K562 (cell line): ENCODE data around the gene INO80. TPM values are rescaled to one million over a fixed set of nuclear protein-coding genes. Genes with fewer than 3 reads are reported as not detected.

ENCODE experiments used
- ASH1L ChIP-seq: fragments of 450-650 bp; IDR thresholded peaks from 2 replicates; pipeline ENCODE4 v1.6.1; 2018; ENCODE audit warnings: borderline replicate concordance, mild to moderate bottlenecking, low read depth; ENCODE audit not compliant: partially characterized antibody
- CREB1 ChIP-seq, 2 experiments: sonication (generic) in 1 of 2; formaldehyde crosslinking in 1 of 2; IDR thresholded peaks; 2 replicates each; pipeline versions ENCODE4 v1.6.1 to v1.8.0; 2012 to 2022; ENCODE audit warnings: inconsistent platforms in 1 of 2, mild to moderate bottlenecking in 1 of 2, missing genetic modification reagents in 1 of 2, moderate library complexity in 1 of 2
- GTF2E2 ChIP-seq: fragments of 200-800 bp; sonication (Bioruptor generic); IDR thresholded peaks from 2 replicates; pipeline ENCODE4 v1.6.1; 2016; ENCODE audit warnings: missing genetic modification characterization, missing compliant biosample characterization
- HMGN3 ChIP-seq: IDR thresholded peaks from 2 replicates; pipeline ENCODE4 v1.6.1; 2011; ENCODE audit warnings: borderline replicate concordance, low read depth, mild to moderate bottlenecking, mixed read lengths, low read length; ENCODE audit not compliant: insufficient read length; ENCODE audit errors: extremely low read depth
- JUN ChIP-seq, 2 experiments: sonication (generic) in 1 of 2; formaldehyde crosslinking in 1 of 2; IDR thresholded peaks; 2 replicates each; pipeline versions ENCODE4 v1.6.1 to v1.8.0; 2012 to 2022; ENCODE audit warnings: borderline replicate concordance in 2 of 2, mild to moderate bottlenecking in 2 of 2, improper control_type of control experiment in 1 of 2, low read depth in 1 of 2, low read length in 1 of 2, missing genetic modification reagents in 1 of 2
- LEF1 ChIP-seq: fragments of 450-650 bp; IDR thresholded peaks from 2 replicates; pipeline ENCODE4 v1.6.1; 2016; ENCODE audit warnings: mild to moderate bottlenecking
- MED1 ChIP-seq: sonication (generic); formaldehyde crosslinking; IDR thresholded peaks from 2 replicates; pipeline ENCODE4 v1.8.1; 2023; ENCODE audit warnings: missing genetic modification reagents, borderline replicate concordance
- MEF2A ChIP-seq: IDR thresholded peaks from 2 replicates; pipeline ENCODE4 v1.6.1; 2011; ENCODE audit warnings: low read depth, mild to moderate bottlenecking, low read length, moderate library complexity; ENCODE audit not compliant: control insufficient read depth
- NBN ChIP-seq: fragments of 450-650 bp; IDR thresholded peaks from 2 replicates; pipeline ENCODE4 v1.6.1; 2016; ENCODE audit warnings: low read depth, mild to moderate bottlenecking
- NFATC3 ChIP-seq: fragments of 450-650 bp; IDR thresholded peaks from 2 replicates; pipeline ENCODE4 v1.6.1; 2017; ENCODE audit warnings: mild to moderate bottlenecking
- NR2F6 ChIP-seq: fragments of 450-650 bp; formaldehyde crosslinking; IDR thresholded peaks from 2 replicates; pipeline ENCODE4 v1.4.0; 2020; ENCODE audit warnings: mild to moderate bottlenecking
- PHF8 ChIP-seq: fragments of 200-600 bp; sonication (generic); IDR thresholded peaks from 2 replicates; pipeline ENCODE4 v1.6.1; 2012; ENCODE audit warnings: mixed run types, mild to moderate bottlenecking, inconsistent platforms, low read length, moderate library complexity, borderline replicate concordance
- POLR2B ChIP-seq: fragments of 450-650 bp; IDR thresholded peaks from 2 replicates; pipeline ENCODE4 v1.6.1; 2018; ENCODE audit warnings: low read depth; ENCODE audit not compliant: partially characterized antibody
- PTRF ChIP-seq: fragments of 450-650 bp; IDR thresholded peaks from 2 replicates; pipeline ENCODE4 v1.6.1; 2016; ENCODE audit warnings: mild to moderate bottlenecking, missing genetic modification characterization, missing compliant biosample characterization
- SMAD1 ChIP-seq: fragments of 150-350 bp; IDR thresholded peaks from 2 replicates; pipeline ENCODE4 v1.6.1; 2014; ENCODE audit warnings: low read length, low read depth; ENCODE audit not compliant: partially characterized antibody
- SMAD4 ChIP-seq: fragments of 250-450 bp; sonication (Bioruptor Pico); conservative IDR thresholded peaks from 2 replicates; pipeline ENCODE4 v1.8.0; 2021; ENCODE audit warnings: inconsistent platforms, mild to moderate bottlenecking, moderate library complexity
- TBP ChIP-seq: optimal IDR thresholded peaks from 2 replicates; pipeline ENCODE3; 2011; ENCODE audit warnings: low read depth, low read length, improper control_type of control experiment
- TCF7 ChIP-seq: sonication (generic); IDR thresholded peaks from 2 replicates; pipeline ENCODE4 v1.6.1; 2016; ENCODE audit warnings: antibody characterized with exemption, borderline replicate concordance
- ZFP30 ChIP-seq: fragments of 250-450 bp; sonication (Bioruptor Pico); IDR thresholded peaks from 2 replicates; pipeline ENCODE4 v1.8.0; 2022; ENCODE audit warnings: moderate library complexity, mild to moderate bottlenecking, inconsistent platforms, borderline replicate concordance
- ZNF274 ChIP-seq: IDR thresholded peaks from 2 replicates; pipeline ENCODE4 v1.6.1; 2011; ENCODE audit warnings: low read depth, mild to moderate bottlenecking, low read length, moderate library complexity, borderline replicate concordance
- ZNF347 ChIP-seq: fragments of 450-650 bp; formaldehyde crosslinking; IDR thresholded peaks from 2 replicates; pipeline ENCODE4 v1.4.0; 2020; ENCODE audit warnings: low read depth, mild to moderate bottlenecking, moderate library complexity
- ZNF76 ChIP-seq: fragments of 250-450 bp; sonication (Bioruptor Pico); IDR thresholded peaks from 2 replicates; pipeline ENCODE4 v1.4.0; 2020; ENCODE audit warnings: mild to moderate bottlenecking, moderate library complexity, borderline replicate concordance
- polyA plus RNA-seq, 8 experiments: library from polyadenylated mRNA; depleted of rRNA in 4 of 8; stranded (reverse) in 5 of 8; unstranded in 3 of 8; fragments of >200 nt; fragmentation: Nextera tagmentation in 2 of 8; fragmentation: Illumina TruSeq in 1 of 8; extraction: Ambion mirVana in 2 of 8; extraction: Trizol in 1 of 8; gene quantifications; 2 replicates each; pipeline versions ENCODE4 v1.2.1 to v1.2.3, GENCODE V29; 2011 to 2014; ENCODE audit warnings: inconsistent platforms in 1 of 8, missing spikeins in 1 of 8
- total RNA-seq, 7 experiments: library from RNA; depleted of rRNA in 6 of 7; stranded (reverse); fragments of >200 nt in 6 of 7; fragmentation: Illumina TruSeq in 2 of 7; extraction: Trizol in 2 of 7; gene quantifications; 2 replicates each; pipeline versions ENCODE4 v1.2.1 to v1.2.3, GENCODE V29; 2011 to 2021; ENCODE audit warnings: low replicate concordance in 1 of 7
- TF ChIP-seq, protein P1 (sequence below), 3 experiments: fragments of 200-800 bp in 1 of 3; sonication (Bioruptor generic) in 1 of 3; sonication (generic) in 1 of 3; formaldehyde crosslinking in 1 of 3; IDR thresholded peaks; 2 replicates each; pipeline versions ENCODE4 v1.6.1 to v1.8.0; 2016 to 2022; ENCODE audit warnings: mild to moderate bottlenecking in 2 of 3, missing compliant biosample characterization in 2 of 3, missing genetic modification characterization in 2 of 3, missing genetic modification reagents in 1 of 3
- TF ChIP-seq, protein P2 (sequence below): sonication (generic); formaldehyde crosslinking; IDR thresholded peaks from 2 replicates; pipeline ENCODE4 v1.8.0; 2022; ENCODE audit warnings: mild to moderate bottlenecking, missing genetic modification reagents

Gene INO80
- total and polyA plus RNA-seq, 9 of the 15 experiments (the other 6 are each of a cell fraction or from before 2014, with no cell fraction given), result 1.1 to 25.7 (median 19.9) TPM

GRCh38 chr15:41116116-41116961, at the start of gene INO80 (continued):
- TF ChIP-seq, protein P1, sequence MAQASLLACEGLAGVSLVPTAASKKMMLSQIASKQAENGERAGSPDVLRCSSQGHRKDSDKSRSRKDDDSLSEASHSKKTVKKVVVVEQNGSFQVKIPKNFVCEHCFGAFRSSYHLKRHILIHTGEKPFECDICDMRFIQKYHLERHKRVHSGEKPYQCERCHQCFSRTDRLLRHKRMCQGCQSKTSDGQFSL (CRISPR knock-in tag; IDR thresholded peaks at IDR 0.05), result peak; percentile 99
- TF ChIP-seq, protein P1 (tag; IDR thresholded peaks at IDR 0.05), result peak in 1 of 2 experiments; percentile 96; a peak in 2 of 4 replicates
- TF ChIP-seq NBN (no peak; the same call in 1 of the 2 replicates), ZNF76 (CRISPR knock-in tag) (peak; percentile 63; the same call in 1 of the 2 replicates), ZFP30 (CRISPR knock-in tag) (no peak), CREB1 (IDR thresholded peaks at IDR 0.05) (peak; percentile 43; the same call in 1 of the 2 replicates), CREB1 (CRISPR knock-in tag; IDR thresholded peaks at IDR 0.05) (peak; percentile 84), GTF2E2 (tag) (peak; percentile 87; the same call in 1 of the 2 replicates), PHF8 (peak; percentile 70), HMGN3 (peak; percentile 72), MEF2A (no peak), ZNF274 (no peak), POLR2B (peak; percentile 87), MED1 (CRISPR knock-in tag) (no peak), ASH1L (no peak), TBP (peak; percentile 83), JUN (IDR thresholded peaks at IDR 0.05; ENCODE audit: borderline replicate concordance, low read depth, low read length) (peak; percentile 41), JUN (CRISPR knock-in tag; IDR thresholded peaks at IDR 0.05; ENCODE audit: borderline replicate concordance) (peak; percentile 96; the same call in 1 of the 2 replicates), TCF7 (peak; percentile 76; the same call in 1 of the 2 replicates), SMAD1 (no peak), NFATC3 (0 out of 2 replicates have a peak, but pooled peaks have one; percentile 29), ZNF347 (CRISPR knock-in tag) (no peak), PTRF (tag) (no peak), NR2F6 (CRISPR knock-in tag) (no peak), LEF1 (no peak), SMAD4 (CRISPR knock-in tag) (peak; percentile 34; the same call in 1 of the 2 replicates)
- TF ChIP-seq, protein P2, sequence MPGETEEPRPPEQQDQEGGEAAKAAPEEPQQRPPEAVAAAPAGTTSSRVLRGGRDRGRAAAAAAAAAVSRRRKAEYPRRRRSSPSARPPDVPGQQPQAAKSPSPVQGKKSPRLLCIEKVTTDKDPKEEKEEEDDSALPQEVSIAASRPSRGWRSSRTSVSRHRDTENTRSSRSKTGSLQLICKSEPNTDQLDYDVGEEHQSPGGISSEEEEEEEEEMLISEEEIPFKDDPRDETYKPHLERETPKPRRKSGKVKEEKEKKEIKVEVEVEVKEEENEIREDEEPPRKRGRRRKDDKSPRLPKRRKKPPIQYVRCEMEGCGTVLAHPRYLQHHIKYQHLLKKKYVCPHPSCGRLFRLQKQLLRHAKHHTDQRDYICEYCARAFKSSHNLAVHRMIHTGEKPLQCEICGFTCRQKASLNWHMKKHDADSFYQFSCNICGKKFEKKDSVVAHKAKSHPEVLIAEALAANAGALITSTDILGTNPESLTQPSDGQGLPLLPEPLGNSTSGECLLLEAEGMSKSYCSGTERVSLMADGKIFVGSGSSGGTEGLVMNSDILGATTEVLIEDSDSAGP (CRISPR knock-in tag), result peak; percentile 85
